ENCODE measurements around the gene RUNX2. TPM values are rescaled to one million over a fixed set of nuclear protein-coding genes. Genes with fewer than 3 reads are reported as not detected.

RUNX2 gene
- total and polyA plus RNA-seq, 2 of the 8 experiments (the other 6 are each of a cell fraction or from before 2014, with no cell fraction given), result 0.26 to 1.2 TPM

DNA sequence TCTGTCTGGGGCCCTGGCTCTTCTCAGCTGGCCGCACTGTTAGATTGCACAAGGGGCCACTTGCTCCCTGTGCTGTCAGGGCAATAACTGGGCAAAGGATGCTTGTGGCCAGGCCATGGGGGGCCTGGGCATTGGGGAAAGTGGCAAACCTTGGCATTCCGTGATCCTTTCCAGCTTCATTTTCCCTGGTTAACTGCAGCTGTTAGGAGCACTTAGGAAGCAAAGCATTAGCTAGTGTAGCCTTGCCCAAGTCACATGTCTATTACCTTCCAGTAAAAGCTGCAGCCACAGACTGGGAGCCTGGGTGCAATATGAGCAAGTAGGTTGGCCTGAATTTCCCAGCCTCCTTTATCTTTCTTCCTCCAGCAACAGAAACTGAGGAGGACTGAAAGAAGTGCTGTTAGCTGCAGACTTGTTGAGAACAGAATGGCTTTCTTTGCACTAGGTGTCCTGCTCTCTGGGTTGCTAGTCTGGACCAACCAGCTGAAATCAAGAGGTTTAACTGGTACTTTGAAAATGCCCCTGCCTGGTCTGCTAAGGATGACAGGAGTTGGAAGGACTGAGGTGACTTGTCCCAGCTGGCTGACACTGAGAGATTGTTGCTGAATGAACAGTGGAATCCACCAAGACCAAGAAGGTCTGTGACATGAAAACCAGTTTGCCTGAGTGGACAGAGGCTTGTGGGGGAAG lies 361.9 kb downstream of the RUNX2 start (continued):
- TF ChIP-seq, protein P1, sequence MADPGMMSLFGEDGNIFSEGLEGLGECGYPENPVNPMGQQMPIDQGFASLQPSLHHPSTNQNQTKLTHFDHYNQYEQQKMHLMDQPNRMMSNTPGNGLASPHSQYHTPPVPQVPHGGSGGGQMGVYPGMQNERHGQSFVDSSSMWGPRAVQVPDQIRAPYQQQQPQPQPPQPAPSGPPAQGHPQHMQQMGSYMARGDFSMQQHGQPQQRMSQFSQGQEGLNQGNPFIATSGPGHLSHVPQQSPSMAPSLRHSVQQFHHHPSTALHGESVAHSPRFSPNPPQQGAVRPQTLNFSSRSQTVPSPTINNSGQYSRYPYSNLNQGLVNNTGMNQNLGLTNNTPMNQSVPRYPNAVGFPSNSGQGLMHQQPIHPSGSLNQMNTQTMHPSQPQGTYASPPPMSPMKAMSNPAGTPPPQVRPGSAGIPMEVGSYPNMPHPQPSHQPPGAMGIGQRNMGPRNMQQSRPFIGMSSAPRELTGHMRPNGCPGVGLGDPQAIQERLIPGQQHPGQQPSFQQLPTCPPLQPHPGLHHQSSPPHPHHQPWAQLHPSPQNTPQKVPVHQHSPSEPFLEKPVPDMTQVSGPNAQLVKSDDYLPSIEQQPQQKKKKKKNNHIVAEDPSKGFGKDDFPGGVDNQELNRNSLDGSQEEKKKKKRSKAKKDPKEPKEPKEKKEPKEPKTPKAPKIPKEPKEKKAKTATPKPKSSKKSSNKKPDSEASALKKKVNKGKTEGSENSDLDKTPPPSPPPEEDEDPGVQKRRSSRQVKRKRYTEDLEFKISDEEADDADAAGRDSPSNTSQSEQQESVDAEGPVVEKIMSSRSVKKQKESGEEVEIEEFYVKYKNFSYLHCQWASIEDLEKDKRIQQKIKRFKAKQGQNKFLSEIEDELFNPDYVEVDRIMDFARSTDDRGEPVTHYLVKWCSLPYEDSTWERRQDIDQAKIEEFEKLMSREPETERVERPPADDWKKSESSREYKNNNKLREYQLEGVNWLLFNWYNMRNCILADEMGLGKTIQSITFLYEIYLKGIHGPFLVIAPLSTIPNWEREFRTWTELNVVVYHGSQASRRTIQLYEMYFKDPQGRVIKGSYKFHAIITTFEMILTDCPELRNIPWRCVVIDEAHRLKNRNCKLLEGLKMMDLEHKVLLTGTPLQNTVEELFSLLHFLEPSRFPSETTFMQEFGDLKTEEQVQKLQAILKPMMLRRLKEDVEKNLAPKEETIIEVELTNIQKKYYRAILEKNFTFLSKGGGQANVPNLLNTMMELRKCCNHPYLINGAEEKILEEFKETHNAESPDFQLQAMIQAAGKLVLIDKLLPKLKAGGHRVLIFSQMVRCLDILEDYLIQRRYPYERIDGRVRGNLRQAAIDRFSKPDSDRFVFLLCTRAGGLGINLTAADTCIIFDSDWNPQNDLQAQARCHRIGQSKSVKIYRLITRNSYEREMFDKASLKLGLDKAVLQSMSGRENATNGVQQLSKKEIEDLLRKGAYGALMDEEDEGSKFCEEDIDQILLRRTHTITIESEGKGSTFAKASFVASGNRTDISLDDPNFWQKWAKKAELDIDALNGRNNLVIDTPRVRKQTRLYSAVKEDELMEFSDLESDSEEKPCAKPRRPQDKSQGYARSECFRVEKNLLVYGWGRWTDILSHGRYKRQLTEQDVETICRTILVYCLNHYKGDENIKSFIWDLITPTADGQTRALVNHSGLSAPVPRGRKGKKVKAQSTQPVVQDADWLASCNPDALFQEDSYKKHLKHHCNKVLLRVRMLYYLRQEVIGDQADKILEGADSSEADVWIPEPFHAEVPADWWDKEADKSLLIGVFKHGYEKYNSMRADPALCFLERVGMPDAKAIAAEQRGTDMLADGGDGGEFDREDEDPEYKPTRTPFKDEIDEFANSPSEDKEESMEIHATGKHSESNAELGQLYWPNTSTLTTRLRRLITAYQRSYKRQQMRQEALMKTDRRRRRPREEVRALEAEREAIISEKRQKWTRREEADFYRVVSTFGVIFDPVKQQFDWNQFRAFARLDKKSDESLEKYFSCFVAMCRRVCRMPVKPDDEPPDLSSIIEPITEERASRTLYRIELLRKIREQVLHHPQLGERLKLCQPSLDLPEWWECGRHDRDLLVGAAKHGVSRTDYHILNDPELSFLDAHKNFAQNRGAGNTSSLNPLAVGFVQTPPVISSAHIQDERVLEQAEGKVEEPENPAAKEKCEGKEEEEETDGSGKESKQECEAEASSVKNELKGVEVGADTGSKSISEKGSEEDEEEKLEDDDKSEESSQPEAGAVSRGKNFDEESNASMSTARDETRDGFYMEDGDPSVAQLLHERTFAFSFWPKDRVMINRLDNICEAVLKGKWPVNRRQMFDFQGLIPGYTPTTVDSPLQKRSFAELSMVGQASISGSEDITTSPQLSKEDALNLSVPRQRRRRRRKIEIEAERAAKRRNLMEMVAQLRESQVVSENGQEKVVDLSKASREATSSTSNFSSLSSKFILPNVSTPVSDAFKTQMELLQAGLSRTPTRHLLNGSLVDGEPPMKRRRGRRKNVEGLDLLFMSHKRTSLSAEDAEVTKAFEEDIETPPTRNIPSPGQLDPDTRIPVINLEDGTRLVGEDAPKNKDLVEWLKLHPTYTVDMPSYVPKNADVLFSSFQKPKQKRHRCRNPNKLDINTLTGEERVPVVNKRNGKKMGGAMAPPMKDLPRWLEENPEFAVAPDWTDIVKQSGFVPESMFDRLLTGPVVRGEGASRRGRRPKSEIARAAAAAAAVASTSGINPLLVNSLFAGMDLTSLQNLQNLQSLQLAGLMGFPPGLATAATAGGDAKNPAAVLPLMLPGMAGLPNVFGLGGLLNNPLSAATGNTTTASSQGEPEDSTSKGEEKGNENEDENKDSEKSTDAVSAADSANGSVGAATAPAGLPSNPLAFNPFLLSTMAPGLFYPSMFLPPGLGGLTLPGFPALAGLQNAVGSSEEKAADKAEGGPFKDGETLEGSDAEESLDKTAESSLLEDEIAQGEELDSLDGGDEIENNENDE (IDR thresholded peaks at IDR 0.05; ENCODE audit: insufficient replicate concordance, low read length), result no peak
- TF ChIP-seq EZH2 (IDR thresholded peaks at IDR 0.05; ENCODE audit: low read depth, low read length, severe bottlenecking) (no peak), HDAC2 (IDR thresholded peaks at IDR 0.05; ENCODE audit: borderline replicate concordance in 1 of 2, low read depth in 2 of 2, low read length in 2 of 2) (no peak), CHD1 (IDR thresholded peaks at IDR 0.05; ENCODE audit: low read depth, low read length) (no peak), BRCA1 (IDR thresholded peaks at IDR 0.05; ENCODE audit: low read depth, low read length) (no peak), NRF1 (IDR thresholded peaks at IDR 0.05; ENCODE audit: low read depth, low read length) (no peak), PHF8 (conservative IDR thresholded peaks at IDR 0.05; ENCODE audit: low read depth, low read length) (no peak), BCL11A (IDR thresholded peaks at IDR 0.05; ENCODE audit: low read depth in 2 of 2, low read length in 2 of 2) (no peak), SP4 (IDR thresholded peaks at IDR 0.05; ENCODE audit: low read length) (no peak)
- TF ChIP-seq, protein P2, sequence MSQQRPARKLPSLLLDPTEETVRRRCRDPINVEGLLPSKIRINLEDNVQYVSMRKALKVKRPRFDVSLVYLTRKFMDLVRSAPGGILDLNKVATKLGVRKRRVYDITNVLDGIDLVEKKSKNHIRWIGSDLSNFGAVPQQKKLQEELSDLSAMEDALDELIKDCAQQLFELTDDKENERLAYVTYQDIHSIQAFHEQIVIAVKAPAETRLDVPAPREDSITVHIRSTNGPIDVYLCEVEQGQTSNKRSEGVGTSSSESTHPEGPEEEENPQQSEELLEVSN (IDR thresholded peaks at IDR 0.05), result no peak

Measured in H1 (cell line).